ENCODE measurements around the gene PARD3.
"Not testable (repeated sequence)": the region's sequence is repeated elsewhere in the genome, so short reads cannot be mapped to it uniquely, and the experiment has no call there.

PARD3 gene

GRCh38 chr10:34358729-34359434, 456.2 kb downstream of the PARD3 start:
- no peak for DNase-seq

GRCh38 chr10:34356463-34356862, 458.6 kb downstream of the PARD3 start:
- DNase-seq, result no peak

- not testable (repeated sequence) for DNase-seq
These were observed 461.6 kb downstream of the PARD3 start for GRCh38 chr10:34353530-34353929.

GRCh38 chr10:34352599-34353204, 462.4 kb downstream of the PARD3 start:
- DNase-seq, result not testable (repeated sequence)

GRCh38 chr10:34351161-34351560, 463.9 kb downstream of the PARD3 start:
- no peak for DNase-seq

GRCh38 chr10:34348917-34349485, 466.1 kb downstream of the PARD3 start:
- DNase-seq, result no peak

- DNase-seq, result no peak
These were observed 467.1 kb downstream of the PARD3 start for GRCh38 chr10:34348021-34348420.

GRCh38 chr10:34347131-34347530, 468.0 kb downstream of the PARD3 start:
- no peak for DNase-seq

- no peak for DNase-seq
These were observed 468.5 kb downstream of the PARD3 start for GRCh38 chr10:34346516-34347100.

- DNase-seq, result no peak
These were observed 469.7 kb downstream of the PARD3 start for GRCh38 chr10:34345383-34345782.

GRCh38 chr10:34343764-34344163, 471.3 kb downstream of the PARD3 start:
- DNase-seq, result no peak

- no peak for DNase-seq
These were observed 473.6 kb downstream of the PARD3 start for GRCh38 chr10:34341473-34341872.

- DNase-seq, result no peak
These were observed 474.2 kb downstream of the PARD3 start for GRCh38 chr10:34340934-34341333.

- DNase-seq, result no peak
These were observed 475.1 kb downstream of the PARD3 start for GRCh38 chr10:34339816-34340553.

- DNase-seq, result no peak
These were observed 477.2 kb downstream of the PARD3 start for GRCh38 chr10:34337917-34338316.

GRCh38 chr10:34335960-34336690, 479.0 kb downstream of the PARD3 start:
- DNase-seq, result no peak

GRCh38 chr10:34334908-34335307, 480.2 kb downstream of the PARD3 start:
- DNase-seq, result no peak

GRCh38 chr10:34333513-34333912, 481.6 kb downstream of the PARD3 start:
- no peak for DNase-seq

- no peak for DNase-seq
These were observed 487.9 kb downstream of the PARD3 start for GRCh38 chr10:34327184-34327583.

- DNase-seq, result peak; percentile 8
These were observed 491.9 kb downstream of the PARD3 start for GRCh38 chr10:34323192-34323591.

GRCh38 chr10:34320265-34320664, 494.8 kb downstream of the PARD3 start:
- DNase-seq, result no peak

- no peak for DNase-seq
These were observed 495.8 kb downstream of the PARD3 start for GRCh38 chr10:34319197-34319846.
